ENCODE data around the gene BCR.

GRCh38 chr22:23357053-23357452, 176.7 kb downstream of the BCR start:
- no peak for TF ChIP-seq CTCF (conservative IDR thresholded peaks at IDR 0.05; ENCODE audit: low read depth, low read length)
- TF ChIP-seq USF2 (IDR thresholded peaks at IDR 0.05; ENCODE audit: low read depth, low read length) = no peak
- no peak for TF ChIP-seq POLR2A (IDR thresholded peaks at IDR 0.05; ENCODE audit: low read depth, low read length)
- no peak for TF ChIP-seq FOS (IDR thresholded peaks at IDR 0.05; ENCODE audit: low read depth, low read length)
- no peak for TF ChIP-seq RFX5 (IDR thresholded peaks at IDR 0.05; ENCODE audit: low read depth, low read length)
- no peak for TF ChIP-seq MXI1 (IDR thresholded peaks at IDR 0.05; ENCODE audit: borderline replicate concordance, low read depth, low read length)
- TF ChIP-seq RAD21 (IDR thresholded peaks at IDR 0.05; ENCODE audit: low read length) = no peak
- no peak for TF ChIP-seq SMC3 (IDR thresholded peaks at IDR 0.05; ENCODE audit: low read depth, low read length)

All from IMR-90 (cell line).